Right cardiac atrium (tissue), 5 donors: Measurements from ENCODE around the gene RAPGEF5. TPM values are rescaled to one million over a fixed set of nuclear protein-coding genes. Genes with fewer than 3 reads are reported as not detected.

ENCODE experiments used
- ATAC-seq, 2 donors: fragments of 200-7000 bp; cut with Tn5 transposase; one replicate each; pipeline versions ENCODE4 v1.8.0 to v1.9.1; 2020; ENCODE audit warnings: moderate library complexity in 2 of 2, mild to moderate bottlenecking in 1 of 2
- DNase-seq, 3 donors: peaks; one replicate each; pipeline ENCODE4 v3.0.0-alpha.2; 2020
- H3K27ac ChIP-seq: one replicate; pipeline ENCODE4 v1.5.1; 2013; ENCODE audit warnings: mild to moderate bottlenecking, low read length, control low read depth, moderate library complexity
- H3K27me3 ChIP-seq: one replicate; pipeline ENCODE4 v1.6.1; 2013; ENCODE audit not compliant: control insufficient read depth, insufficient read depth
- H3K4me1 ChIP-seq: one replicate; pipeline ENCODE4 v1.6.1; 2013; ENCODE audit warnings: low read length; ENCODE audit not compliant: control insufficient read depth, insufficient read depth
- H3K4me3 ChIP-seq: one replicate; pipeline ENCODE4 v1.5.1; 2013; ENCODE audit warnings: low read length, control low read depth
- H3K9me3 ChIP-seq: one replicate; pipeline ENCODE4 v1.6.1; 2013; ENCODE audit warnings: low read length; ENCODE audit not compliant: control insufficient read depth
- WGBS: extraction: QIAGEN DNeasy Blood & Tissue Kit; methylation state at CpG from one replicate; pipeline ENCODE4 v1.1.7; 2013; 5-methylcytosine and 5-hydroxymethylcytosine counted together
- intact Hi-C, 4 donors: fragments of 100-400 bp; cut with DNase I; formaldehyde crosslinking; loops; one replicate each; pipeline versions ENCODE4 v1.11.0 to v1.14.0; 2022 to 2023
- polyA plus RNA-seq: library from polyadenylated mRNA; stranded (reverse); fragments of 200-250 nt; gene quantifications from one replicate; pipeline ENCODE4 v1.2.3, GENCODE V29; 2013
- total RNA-seq, 4 donors: library from RNA; stranded (reverse); fragmentation: NEBNext Ultra II Directional; extraction: Animal tissue kit (Norgen Biotek cat#: 25700); gene quantifications; one replicate each; pipeline ENCODE4 v1.2.1, GENCODE V29; 2021
- donor health status: healthy with polysubstance abuse.
- donor health status: DM: no; HTN: yes; CAD: no.
- donor health status: DM: no; HTN: no; CAD: no.
- donor health status: DM: no; HTN: yes; CAD: no; lungs with severe emphysema.
- donor health status: DM: yes; HTN: yes; CAD: no.

Gene RAPGEF5
- total and polyA plus RNA-seq, 5 donors = 8.7 to 30.8 (median 27.2) TPM

- no peaks in the 10 kb centered on the region for H3K27me3 ChIP-seq
- intact Hi-C loops = loop anchor here in 1 of 4 donors (10.0 kb wide), 1 partner anchor 103 kb away; no protein-coding TSS in a partner anchor
- H3K27ac ChIP-seq = no peak overlapping the region
- 97% methylated on average over 2 of the region's 2 CpGs for WGBS
- ATAC-seq (no peak), DNase-seq (no peak)
- H3K4me1 ChIP-seq = peaks cover 2% of the 10 kb centered on the region
- no peaks in the 10 kb centered on the region for H3K9me3 ChIP-seq
- H3K4me3 ChIP-seq = no peak overlapping the region
These were observed 205.1 kb downstream of the RAPGEF5 start for GRCh38 chr7:22151901-22152300.

GRCh38 chr7:22150221-22150620 is 206.7 kb downstream of the RAPGEF5 start:
- Histone ChIP-seq H3K27me3 (no peaks in the 10 kb centered on the region), H3K4me3 (no peak overlapping the region), H3K4me1 (peaks cover 2% of the 10 kb centered on the region), H3K27ac (no peak overlapping the region), H3K9me3 (no peaks in the 10 kb centered on the region)
- WGBS = 56% methylated on average over 5 of the region's 5 CpGs
- intact Hi-C loops = loop anchor here in 1 of 4 donors (10.0 kb wide), 1 partner anchor 105 kb away; no protein-coding TSS in a partner anchor
- no peak for ATAC-seq
- no peak for DNase-seq

GRCh38 chr7:22147868-22148267 is 209.1 kb downstream of the RAPGEF5 start:
- no peak overlapping the region for H3K27ac ChIP-seq
- DNase-seq (no peak), ATAC-seq (no peak)
- no peaks in the 10 kb centered on the region for H3K27me3 ChIP-seq
- no peak overlapping the region for H3K4me3 ChIP-seq
- H3K9me3 ChIP-seq = no peaks in the 10 kb centered on the region
- H3K4me1 ChIP-seq = peaks cover 2% of the 10 kb centered on the region
- 79% methylated on average over 3 of the region's 3 CpGs for WGBS
- intact Hi-C loops = no loop called here

DNA sequence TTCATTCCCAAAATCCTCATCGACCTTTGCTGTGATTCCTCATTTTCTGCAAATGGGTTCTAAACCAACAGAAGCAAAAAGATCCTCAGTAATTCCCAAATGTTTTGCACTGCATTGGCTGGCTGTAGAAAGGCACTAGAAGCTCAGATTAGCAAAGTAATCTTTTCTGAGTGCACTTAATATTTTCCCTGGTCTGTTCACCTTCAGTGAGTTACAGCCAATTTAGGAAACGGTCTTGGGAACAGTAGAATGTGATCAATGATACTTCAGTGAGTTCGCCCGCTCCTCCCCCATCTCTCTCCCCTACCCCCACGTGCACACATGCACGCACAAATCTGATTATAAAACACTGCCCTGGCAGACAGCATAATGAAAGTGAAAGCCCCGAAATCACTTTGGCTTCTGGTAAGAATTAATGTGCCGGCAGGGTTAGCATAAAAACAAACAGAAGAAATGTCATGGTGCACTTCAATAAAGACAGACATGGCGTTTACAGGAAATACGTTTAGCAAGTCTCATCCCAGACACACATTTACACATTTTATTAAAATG is 209.9 kb downstream of the RAPGEF5 start:
- no peak for DNase-seq
- Histone ChIP-seq H3K4me1 (peaks cover 2% of the 10 kb centered on the region), H3K27me3 (no peaks in the 10 kb centered on the region), H3K9me3 (no peaks in the 10 kb centered on the region), H3K27ac (no peak overlapping the region), H3K4me3 (peak overlapping the region; percentile 5)
- peak in 1 of 2 donors; percentile 31 for ATAC-seq
- WGBS = 58% methylated on average over 10 of the region's 10 CpGs
- intact Hi-C loops = no loop called here

DNA sequence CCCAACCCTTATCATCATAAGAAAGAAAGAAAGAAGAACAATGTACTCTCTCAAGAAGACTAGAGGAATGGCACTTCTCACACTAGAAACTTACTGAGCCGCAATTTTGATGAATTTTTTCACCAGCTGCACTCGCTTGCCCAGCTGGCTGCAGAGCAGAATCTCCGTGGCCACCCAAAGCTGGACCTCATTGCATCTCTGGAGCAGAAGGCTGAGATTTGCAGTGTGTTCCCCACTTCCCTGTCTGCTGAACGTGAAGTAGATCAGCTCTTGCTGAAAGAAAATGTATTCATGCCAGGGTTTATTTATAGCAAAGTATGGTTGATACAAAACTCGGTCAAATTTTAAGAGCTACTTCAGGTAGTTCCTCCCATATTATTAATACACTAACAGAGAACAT is 212.0 kb downstream of the RAPGEF5 start:
- Histone ChIP-seq H3K4me1 (no peaks in the 10 kb centered on the region), H3K27ac (no peak overlapping the region), H3K4me3 (no peak overlapping the region), H3K9me3 (no peaks in the 10 kb centered on the region), H3K27me3 (no peaks in the 10 kb centered on the region)
- 64% methylated on average over 5 of the region's 5 CpGs for WGBS
- DNase-seq = no peak
- intact Hi-C loops = no loop called here
- no peak for ATAC-seq

DNA sequence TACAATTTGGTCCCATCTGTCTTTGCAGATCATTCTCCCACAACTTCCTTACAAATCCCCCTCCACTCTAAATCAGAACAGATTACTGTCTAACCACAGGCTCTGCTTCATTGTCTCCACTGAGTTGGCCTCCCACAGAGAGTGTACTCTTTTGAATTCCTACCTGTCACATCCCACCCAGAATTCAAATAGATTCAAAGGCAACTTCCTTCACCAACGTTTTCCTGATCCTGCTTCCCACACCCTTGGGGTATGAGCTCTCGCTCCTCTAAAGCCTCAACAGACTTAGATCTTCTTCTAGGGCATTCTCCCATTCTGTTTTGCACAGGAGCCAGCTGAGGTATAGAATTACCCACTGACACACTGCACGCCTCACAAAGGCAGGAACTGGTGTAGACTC is 213.5 kb downstream of the RAPGEF5 start:
- Histone ChIP-seq H3K4me1 (no peaks in the 10 kb centered on the region), H3K4me3 (no peak overlapping the region), H3K27ac (no peak overlapping the region), H3K9me3 (no peaks in the 10 kb centered on the region), H3K27me3 (no peaks in the 10 kb centered on the region)
- ATAC-seq (no peak), DNase-seq (no peak)
- WGBS = 79% methylated on average over 3 of the region's 3 CpGs
- intact Hi-C loops = no loop called here

DNA sequence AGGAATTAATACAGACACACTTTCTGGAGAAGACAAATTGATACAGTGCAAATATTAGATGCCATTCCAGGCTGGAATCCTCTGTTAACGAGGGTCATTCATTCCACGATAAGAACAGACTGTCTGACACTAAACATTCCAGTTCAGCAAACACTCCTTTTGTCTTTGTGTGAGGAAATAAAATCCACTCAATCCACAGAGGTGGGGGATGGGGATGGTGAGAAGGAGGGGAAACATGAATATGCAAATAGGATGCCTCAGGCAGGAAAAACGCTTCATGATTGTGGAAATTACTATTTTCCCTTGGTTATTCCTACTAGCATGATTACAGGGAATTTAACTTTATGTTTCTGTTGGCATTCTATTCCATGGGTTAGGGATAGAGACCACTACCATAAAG is 214.4 kb downstream of the RAPGEF5 start:
- Histone ChIP-seq H3K27me3 (no peaks in the 10 kb centered on the region), H3K4me3 (no peak overlapping the region), H3K27ac (no peak overlapping the region), H3K4me1 (no peaks in the 10 kb centered on the region), H3K9me3 (no peaks in the 10 kb centered on the region)
- ATAC-seq (no peak), DNase-seq (no peak)
- intact Hi-C loops = no loop called here
- 50% methylated on average over 3 of the region's 3 CpGs for WGBS

DNA sequence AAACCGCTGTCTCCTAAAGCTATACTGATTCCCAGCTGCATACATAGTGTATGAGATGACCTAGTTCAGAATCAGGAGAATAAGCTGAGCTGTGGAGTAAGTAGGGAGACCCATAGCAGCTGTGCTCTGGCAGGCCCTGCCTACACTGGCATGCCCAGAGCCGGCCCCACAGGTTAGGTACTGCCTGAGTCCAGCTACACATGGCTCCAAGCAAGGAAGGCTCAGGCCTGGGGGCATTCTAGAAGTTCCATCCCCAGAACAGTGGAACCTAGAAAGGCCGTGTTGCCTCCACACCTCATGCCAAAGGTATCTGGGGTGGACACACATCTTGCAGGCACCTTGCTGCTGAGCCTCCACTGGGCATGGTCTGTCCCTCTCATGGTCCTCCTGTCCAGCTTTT is 215.6 kb downstream of the RAPGEF5 start:
- Histone ChIP-seq H3K27me3 (no peaks in the 10 kb centered on the region), H3K4me3 (no peak overlapping the region), H3K9me3 (no peaks in the 10 kb centered on the region), H3K4me1 (no peaks in the 10 kb centered on the region), H3K27ac (no peak overlapping the region)
- peak in 1 of 2 donors; percentile 20 for ATAC-seq
- 96% methylated on average over 3 of the region's 3 CpGs for whole genome bisulfite sequencing
- intact Hi-C loops = no loop called here
- no peak for DNase-seq

GRCh38 chr7:22140578-22140977 is 216.4 kb downstream of the RAPGEF5 start:
- DNase-seq (no peak), ATAC-seq (no peak)
- H3K9me3 ChIP-seq = no peaks in the 10 kb centered on the region
- H3K4me3 ChIP-seq = no peak overlapping the region
- H3K4me1 ChIP-seq = no peaks in the 10 kb centered on the region
- no peaks in the 10 kb centered on the region for H3K27me3 ChIP-seq
- no peak overlapping the region for H3K27ac ChIP-seq
- 51% methylated on average over 4 of the region's 4 CpGs for WGBS
- intact Hi-C loops = no loop called here

GRCh38 chr7:22138886-22139285 is 218.1 kb downstream of the RAPGEF5 start:
- ATAC-seq (no peak), DNase-seq (no peak)
- intact Hi-C loops = no loop called here
- H3K4me1 ChIP-seq = no peaks in the 10 kb centered on the region
- no peaks in the 10 kb centered on the region for H3K9me3 ChIP-seq
- 89% methylated on average over 5 of the region's 5 CpGs for WGBS
- H3K27me3 ChIP-seq = no peaks in the 10 kb centered on the region
- no peak overlapping the region for H3K27ac ChIP-seq
- H3K4me3 ChIP-seq = no peak overlapping the region

DNA sequence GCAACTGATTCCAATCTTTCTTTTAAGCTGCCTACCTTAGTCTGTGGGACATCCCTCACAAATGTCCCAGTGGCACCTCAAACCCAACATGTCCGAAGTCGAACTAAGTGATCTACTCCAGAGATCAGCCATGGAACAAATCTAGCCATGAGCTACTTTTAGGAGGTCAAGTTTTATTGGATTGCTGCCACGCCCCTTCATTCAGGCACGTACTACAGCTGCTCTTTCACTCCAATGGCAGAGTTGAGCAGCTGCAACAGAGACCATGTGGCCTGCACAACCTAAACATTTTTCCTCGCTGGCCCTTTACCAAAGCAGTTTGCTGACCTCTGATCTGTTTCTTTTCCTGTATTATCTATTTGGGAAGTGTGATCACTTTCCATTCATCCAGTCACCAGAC is 218.8 kb downstream of the RAPGEF5 start:
- Histone ChIP-seq H3K27me3 (no peaks in the 10 kb centered on the region), H3K4me3 (no peak overlapping the region), H3K27ac (no peak overlapping the region), H3K9me3 (no peaks in the 10 kb centered on the region), H3K4me1 (no peaks in the 10 kb centered on the region)
- DNase-seq = no peak
- intact Hi-C loops = no loop called here
- WGBS = 81% methylated on average over 5 of the region's 5 CpGs
- peak in 1 of 2 donors; percentile 15 for ATAC-seq

- WGBS = 79% methylated on average over 2 of the region's 2 CpGs
- ATAC-seq = no peak
These were observed 219.5 kb downstream of the RAPGEF5 start for GRCh38 chr7:22137466-22137865.

More at GRCh38 chr7:22137466-22137865, 219.5 kb downstream of the RAPGEF5 start:
- H3K27me3 ChIP-seq = no peaks in the 10 kb centered on the region
- no peak overlapping the region for H3K27ac ChIP-seq
- no peak overlapping the region for H3K4me3 ChIP-seq
- intact Hi-C loops = no loop called here
- H3K9me3 ChIP-seq = no peaks in the 10 kb centered on the region
- no peak for DNase-seq
- no peaks in the 10 kb centered on the region for H3K4me1 ChIP-seq
